Measurements from ENCODE around the gene RNF25.
A peak's percentile ranks its signal among the peaks of the same experiment; 100 is the strongest.

The RNF25 gene

GRCh38 chr2:218671097-218671653 lies 627 bp downstream of the RNF25 start:
- no peak for DNase-seq

DNA sequence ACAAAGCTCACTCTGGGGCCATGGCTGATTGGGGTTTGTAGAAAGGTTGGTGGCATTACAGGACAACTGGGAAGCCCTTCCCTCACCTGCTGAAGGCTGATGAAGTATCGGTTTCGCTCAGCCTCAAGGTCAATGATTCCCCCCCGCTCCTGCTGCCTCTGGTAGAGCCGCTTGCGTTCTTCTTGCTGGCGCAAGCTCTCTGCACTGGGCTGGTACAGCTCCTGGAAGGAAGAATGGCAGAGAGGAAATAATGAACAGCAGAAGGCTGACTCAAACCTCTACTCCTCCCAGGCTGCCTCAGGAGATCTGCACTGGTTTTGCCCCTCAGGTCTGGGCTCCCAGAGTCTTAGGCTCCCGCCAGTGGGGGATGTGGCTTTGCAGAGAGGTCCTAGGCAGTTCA lies 7.1 kb downstream of the RNF25 start:
- DNase-seq: no peak

DNA sequence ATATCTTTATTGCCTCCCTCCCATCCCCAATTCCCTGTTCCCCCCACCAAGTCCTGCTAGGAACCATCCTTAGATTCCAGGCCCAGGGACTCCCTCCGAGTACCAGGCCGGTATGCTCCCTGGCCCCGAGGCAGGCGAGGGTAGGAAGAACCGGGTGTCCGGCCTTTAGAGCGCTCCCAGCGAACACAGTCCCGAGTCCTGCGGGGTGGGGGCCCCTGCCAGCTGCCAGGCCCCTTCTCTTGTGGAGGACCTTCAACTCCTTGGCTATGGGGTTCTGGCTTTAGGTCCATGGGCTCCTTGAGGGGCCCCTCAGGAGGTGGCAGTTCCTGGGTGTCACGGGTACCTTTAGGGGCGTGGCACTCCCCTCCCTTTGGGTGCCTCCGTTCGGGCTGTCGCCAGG lies 7.9 kb downstream of the RNF25 start:
- no peak for DNase-seq

- DNase-seq: no peak
Observed at GRCh38 chr2:218662827-218663226, 9.0 kb downstream of the RNF25 start.

DNA sequence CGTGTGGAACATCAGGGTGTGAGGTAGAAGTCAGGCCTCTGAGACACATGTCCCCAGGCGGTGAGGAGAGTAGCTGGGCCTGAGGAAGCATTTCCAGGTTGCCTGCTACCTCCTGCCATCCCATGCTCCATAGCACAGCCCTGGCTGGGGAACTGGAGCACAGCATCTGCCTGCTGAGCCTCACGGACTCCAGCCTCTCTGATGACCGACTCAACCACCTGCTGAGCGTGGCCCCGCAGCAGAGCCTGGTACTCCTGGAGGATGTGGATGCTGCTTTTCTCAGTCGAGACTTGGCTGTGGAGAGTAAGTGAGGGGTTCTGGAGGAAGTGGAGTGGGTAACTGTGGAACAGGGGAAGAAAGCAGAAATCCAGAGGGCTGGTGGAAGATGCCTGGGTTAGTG lies 9.4 kb downstream of the RNF25 start:
- DNase-seq: no peak

GRCh38 chr2:218659988-218660358 lies 11.8 kb downstream of the RNF25 start:
- DNase-seq: no peak

DNA sequence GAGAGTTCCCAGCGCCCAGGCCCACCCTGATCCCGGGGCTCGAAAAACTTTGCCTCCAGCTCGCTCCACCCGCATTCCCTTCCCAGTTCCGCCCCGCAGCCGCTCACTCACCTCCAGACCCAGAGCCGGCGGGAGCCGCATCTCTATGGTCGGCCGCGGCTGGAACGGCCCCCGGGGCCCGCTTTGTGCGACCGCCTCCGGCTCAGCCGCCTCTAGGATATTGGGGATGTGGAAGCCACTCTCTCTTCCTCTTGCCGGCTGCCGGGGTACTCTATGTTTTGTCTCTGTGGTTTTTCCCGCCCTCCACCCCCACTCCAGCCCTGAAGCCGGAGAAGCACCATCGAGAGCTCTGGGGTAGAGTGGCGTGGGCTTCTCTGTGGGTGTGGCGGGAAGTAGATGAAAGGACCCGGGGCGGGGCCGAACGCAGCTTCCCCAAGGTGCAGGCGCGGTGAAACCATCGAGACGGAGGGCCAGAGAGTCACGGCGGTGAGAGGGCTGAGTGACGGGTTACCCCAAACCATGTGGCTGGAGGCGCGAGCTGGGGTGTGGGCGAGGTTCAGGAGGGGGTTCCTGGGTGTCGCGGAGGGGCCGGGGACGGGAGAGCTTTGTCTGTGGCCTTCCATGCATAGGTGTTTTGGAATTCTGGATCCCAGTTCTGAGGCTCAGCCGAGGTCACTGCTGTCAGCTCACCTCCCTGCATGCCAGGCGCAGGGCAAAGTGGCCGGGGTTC lies 12.4 kb downstream of the RNF25 start, which contains the start of the genes BCS1L and ZNF142:
BCS1L (plus strand) TSS at position 426 of the 730 bp plus-strand sequence. CDS start 1,305 bp downstream, outside the sequence.
ZNF142 (minus strand) TSS at position 366 of the 730 bp plus-strand sequence. CDS start 3,194 bp downstream, outside the sequence.
- DNase-seq: peak; percentile 42

DNA sequence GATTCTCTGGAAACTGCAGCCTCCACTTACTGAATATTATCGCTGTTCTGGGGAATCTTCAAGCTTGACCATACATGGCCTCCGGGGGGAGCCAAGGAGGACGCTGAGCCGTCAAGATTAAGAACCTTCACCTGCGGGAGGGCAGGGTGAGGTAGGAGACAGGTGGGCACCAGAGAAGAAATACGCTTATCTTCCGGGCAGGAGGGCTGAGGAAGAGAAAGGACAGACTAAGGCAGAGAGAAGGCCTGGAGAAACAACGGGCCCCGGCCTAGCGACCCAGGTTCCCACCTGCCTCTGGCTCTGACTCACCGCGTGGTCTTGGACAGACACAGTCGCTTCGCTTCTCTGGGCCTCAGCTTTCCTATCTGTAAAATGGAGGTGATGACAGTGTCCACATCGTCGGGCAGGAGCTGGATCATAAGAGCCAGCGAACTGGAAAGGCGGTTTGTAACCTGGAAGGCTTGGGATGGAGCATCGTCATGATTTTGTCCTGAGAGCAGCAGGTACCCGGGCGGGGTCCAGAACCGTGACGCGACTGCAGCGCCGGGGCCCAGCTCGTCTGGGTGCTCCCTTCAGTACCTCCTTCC lies 13.0 kb downstream of the RNF25 start:
- DNase-seq: no peak

DNA sequence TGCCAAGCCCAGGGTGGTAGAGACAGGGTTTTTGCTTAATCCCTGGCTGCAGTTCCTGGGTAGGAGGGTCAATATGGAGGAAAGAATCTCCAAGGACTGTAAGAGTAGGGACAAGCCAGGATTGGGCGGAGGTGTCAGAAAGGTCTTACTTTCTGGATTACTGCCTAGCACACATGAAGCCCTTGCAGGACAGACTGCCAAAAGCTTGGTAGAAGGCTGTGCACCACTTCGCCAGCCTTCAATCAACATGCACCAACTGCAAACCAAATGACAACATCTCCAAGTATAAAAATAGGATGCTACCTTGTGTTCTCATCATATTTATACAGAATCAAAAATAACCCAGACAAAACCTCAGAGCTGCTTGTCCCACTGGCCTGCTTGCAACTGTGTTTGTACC lies 16.1 kb downstream of the RNF25 start:
- DNase-seq: no peak

DNA sequence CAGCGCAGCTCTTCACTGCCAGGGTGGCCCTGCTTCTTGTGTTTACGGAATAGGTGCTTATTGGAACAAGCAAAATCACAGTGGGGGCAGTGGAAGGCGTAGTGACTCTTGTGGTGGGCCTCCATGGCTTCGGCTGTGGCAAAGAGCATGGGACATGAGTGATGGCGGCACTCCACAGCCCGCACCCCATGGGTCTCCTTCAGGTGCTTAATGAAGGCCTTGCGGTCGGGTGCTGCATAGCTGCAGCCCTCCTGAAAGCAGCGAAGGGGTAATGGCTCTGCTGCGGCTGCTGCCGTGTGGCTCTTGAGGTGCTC lies 23.1 kb downstream of the RNF25 start:
- DNase-seq: no peak

GRCh38 chr2:218648088-218648786 lies 23.6 kb downstream of the RNF25 start:
- no peak for DNase-seq

DNA sequence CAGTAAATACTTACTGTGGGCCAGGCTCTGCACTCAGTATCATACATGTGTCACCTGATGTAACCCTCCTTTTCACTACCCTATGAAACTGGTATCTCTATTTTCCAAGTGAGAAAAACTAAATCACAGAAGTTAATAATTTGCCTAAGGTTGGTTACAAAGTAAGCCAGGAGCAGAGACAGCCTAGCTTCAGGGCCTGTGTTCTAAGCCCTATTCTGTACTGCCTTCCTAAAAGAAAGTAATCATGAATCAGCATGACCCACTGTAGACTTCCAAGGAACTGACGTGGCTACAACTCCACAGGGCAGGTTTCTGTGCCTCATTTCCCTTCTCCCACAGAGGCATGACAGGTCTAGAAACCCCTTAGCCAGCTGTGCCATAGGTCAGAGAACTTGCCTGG lies 26.7 kb downstream of the RNF25 start:
- DNase-seq: no peak

DNA sequence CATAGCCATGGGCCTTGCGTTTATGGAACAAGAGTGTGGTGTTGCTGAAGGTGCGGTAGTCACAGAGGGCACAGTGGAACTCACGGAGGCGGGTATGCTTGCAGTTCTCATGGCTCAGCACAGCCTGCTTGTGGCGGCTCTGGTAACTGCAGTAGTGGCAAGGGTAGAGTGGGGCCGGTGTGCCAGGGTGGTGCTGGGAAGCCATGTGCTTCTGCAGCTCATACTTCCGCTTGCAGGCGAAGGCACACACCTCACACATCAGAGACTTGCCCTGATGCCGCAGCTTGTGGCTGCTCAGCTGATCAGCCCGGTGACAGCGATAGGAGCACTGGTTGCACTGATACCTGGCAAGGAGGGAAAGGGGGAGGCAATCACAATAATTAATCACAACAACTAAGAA lies 27.1 kb downstream of the RNF25 start:
- no peak for DNase-seq

DNA sequence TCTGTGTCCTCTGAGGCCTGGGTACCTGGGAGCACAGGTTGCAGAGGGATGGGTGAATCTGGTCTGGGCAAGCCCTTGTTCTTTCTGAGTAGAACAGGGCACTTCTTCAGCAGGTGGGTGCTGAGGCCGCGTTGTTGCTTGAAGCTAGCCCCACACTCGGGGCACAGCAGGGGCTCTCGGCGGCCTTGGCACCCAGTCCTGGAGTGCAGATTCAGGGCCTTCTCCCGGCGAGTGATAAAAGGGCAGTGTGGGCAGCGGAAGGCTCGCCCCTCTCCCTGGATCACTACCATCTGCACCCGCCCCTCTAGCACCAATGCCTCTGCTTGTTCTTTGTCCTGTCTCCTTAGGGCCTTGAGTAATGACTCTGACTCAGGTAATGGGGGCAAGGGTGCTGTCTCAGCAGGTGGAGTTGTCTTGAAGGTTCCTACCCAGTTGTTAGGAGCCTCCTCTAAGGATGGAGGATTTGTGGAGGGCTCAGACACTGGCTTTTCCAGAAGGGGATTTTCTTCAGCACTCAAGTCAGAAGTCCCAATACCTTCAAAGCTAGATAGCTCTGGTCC lies 28.0 kb downstream of the RNF25 start:
- no peak for DNase-seq

DNA sequence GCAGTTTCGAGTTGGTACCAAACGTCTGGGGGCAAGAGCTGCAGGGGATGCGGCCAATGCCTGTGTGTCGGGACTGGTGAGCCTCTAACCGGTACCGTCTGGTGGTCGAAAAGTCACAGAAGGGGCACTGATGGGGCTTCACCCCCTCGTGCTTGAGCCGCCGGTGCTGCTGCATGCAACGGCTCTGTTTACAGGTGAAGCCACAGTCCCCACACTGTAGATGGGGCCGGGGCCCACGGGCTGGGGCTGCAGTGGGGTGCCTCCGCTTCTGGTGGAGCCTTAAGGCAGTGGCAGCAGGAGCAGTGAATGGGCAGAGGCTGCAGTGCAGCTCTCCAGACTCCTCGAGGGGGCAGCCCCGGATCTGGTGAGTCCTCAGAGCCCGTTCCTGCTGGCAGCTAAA lies 29.0 kb downstream of the RNF25 start:
- DNase-seq: no peak

DNA sequence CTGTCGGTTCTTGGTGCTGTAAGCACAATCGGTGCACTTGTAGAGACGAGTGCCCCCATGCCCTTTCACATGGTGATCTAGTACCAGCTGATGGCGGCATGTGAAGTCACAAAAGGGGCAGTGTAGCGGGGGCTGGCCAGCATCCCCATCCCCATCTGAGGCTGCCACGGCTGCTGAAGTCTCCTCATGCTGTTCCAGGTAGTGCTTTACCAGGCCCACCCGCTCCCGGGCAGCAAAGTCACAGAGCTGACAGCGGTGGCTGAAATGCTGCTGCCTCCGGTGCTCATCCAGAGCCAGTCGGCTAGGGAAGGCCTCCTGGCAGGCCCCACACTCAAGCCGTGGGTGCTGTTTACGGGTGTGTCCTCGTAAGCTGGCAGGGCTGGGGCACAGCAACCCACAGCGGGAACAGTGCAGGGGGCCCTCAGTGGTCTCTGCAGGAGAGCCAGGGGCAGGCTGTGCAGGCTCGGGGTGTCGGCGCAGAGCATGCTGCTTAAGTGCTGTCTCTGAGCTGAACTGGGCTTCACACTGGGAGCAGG lies 29.6 kb downstream of the RNF25 start:
- no peak for DNase-seq

DNA sequence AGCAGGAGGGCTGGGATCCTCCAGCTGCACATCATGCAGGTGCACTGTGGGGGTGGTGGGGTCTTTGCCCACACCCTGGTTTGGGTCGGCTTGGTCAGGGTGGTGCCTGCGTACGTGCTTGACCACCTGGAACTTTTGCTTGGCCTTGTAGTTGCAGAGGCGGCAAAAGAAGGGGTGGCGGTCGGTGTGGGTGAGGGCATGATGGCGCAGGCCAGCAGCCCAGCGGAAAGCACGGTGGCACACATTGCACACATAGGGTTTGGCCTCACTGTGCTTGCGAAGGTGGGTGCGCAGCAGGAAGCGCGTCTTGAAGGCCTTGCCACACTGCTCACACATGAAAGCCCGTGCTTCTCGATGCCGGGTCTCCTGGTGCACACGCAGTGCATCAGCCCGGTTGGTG lies 33.4 kb downstream of the RNF25 start:
- DNase-seq: no peak

- no peak for DNase-seq
Observed at GRCh38 chr2:218635719-218636118, 36.1 kb downstream of the RNF25 start.

- DNase-seq: no peak
Observed at GRCh38 chr2:218631837-218632236, 40.0 kb downstream of the RNF25 start.

GRCh38 chr2:218627939-218628338 lies 43.9 kb downstream of the RNF25 start:
- no peak for DNase-seq

GRCh38 chr2:218626369-218626768 lies 45.4 kb downstream of the RNF25 start:
- DNase-seq: no peak

GRCh38 chr2:218623366-218623705 lies 48.5 kb downstream of the RNF25 start:
- no peak for DNase-seq

- DNase-seq: no peak
Observed at GRCh38 chr2:218622606-218623365, 49.0 kb downstream of the RNF25 start.
